Spleen (tissue), 11 donors: ENCODE measurements around the gene GMEB2. TPM values are rescaled to one million over a fixed set of nuclear protein-coding genes. Genes with fewer than 3 reads are reported as not detected.

Source experiments
- DNase-seq: peaks from one replicate; pipeline ENCODE4 v3.0.0-alpha.2; 2020
- H3K27ac ChIP-seq, 8 donors: fragments of 200-600 bp; sonication (generic) in 7 of 8; 1 replicate in 4 of 8; 2 replicates in 4 of 8; pipeline versions ENCODE4 v1.5.0 to v1.8.0; 2016 to 2021; ENCODE audit warnings: inconsistent platforms in 4 of 8, mild to moderate bottlenecking in 4 of 8, moderate library complexity in 1 of 8
- H3K27me3 ChIP-seq, 7 donors: fragments of 200-600 bp; sonication (generic) in 6 of 7; replicated peaks in 1 of 7; 1 replicate in 4 of 7; 2 replicates in 3 of 7; pipeline versions ENCODE4 v1.5.0 to v1.8.0; 2016 to 2021; ENCODE audit warnings: inconsistent platforms in 3 of 7, mild to moderate bottlenecking in 1 of 7
- H3K36me3 ChIP-seq, 6 donors: fragments of 200-600 bp; sonication (generic) in 5 of 6; 1 replicate in 4 of 6; 2 replicates in 2 of 6; pipeline versions ENCODE4 v1.5.0 to v1.8.0; 2016 to 2021; ENCODE audit warnings: inconsistent platforms in 2 of 6
- H3K4me1 ChIP-seq, 6 donors: fragments of 200-600 bp; sonication (generic) in 5 of 6; 1 replicate in 3 of 6; 2 replicates in 3 of 6; pipeline versions ENCODE4 v1.5.0 to v1.8.0; 2016 to 2021; ENCODE audit warnings: inconsistent platforms in 3 of 6
- H3K4me3 ChIP-seq, 8 donors: fragments of 200-600 bp; sonication (generic) in 7 of 8; 1 replicate in 4 of 8; 2 replicates in 4 of 8; pipeline versions ENCODE4 v1.5.0 to v1.8.0; 2016 to 2021; ENCODE audit warnings: inconsistent platforms in 4 of 8, mild to moderate bottlenecking in 4 of 8, moderate library complexity in 2 of 8
- H3K9me3 ChIP-seq, 8 donors: fragments of 200-600 bp; sonication (generic) in 7 of 8; 1 replicate in 4 of 8; 2 replicates in 4 of 8; pipeline versions ENCODE4 v1.5.0 to v1.8.0; 2016 to 2021; ENCODE audit warnings: inconsistent platforms in 4 of 8
- POLR2A ChIP-seq, 3 donors: fragments of 450-650 bp; IDR thresholded peaks; one replicate each; pipeline ENCODE4 v1.5.1; 2017; ENCODE audit warnings: antibody characterized with exemption in 3 of 3, mild to moderate bottlenecking in 1 of 3
- POLR2AphosphoS5 ChIP-seq, 3 donors: sonication (generic); formaldehyde crosslinking; IDR thresholded peaks; one replicate each; pipeline ENCODE4 v1.5.1; 2017; ENCODE audit warnings: antibody characterized with exemption in 3 of 3
- WGBS, 5 donors: extraction: QIAGEN DNeasy Blood & Tissue Kit in 3 of 5; methylation state at CpG; one replicate each; pipeline versions ENCODE4 v1.1.5 to v1.1.7; 2013 to 2018; 5-methylcytosine and 5-hydroxymethylcytosine counted together
- intact Hi-C: fragments of 100-400 bp; cut with DNase I; formaldehyde crosslinking; loops from one replicate; pipeline ENCODE4 v1.15.0; 2023; ENCODE audit warnings: low total_unique reads
- polyA plus RNA-seq, 3 donors: library from polyadenylated mRNA; stranded (reverse); fragments of 200-250 nt; gene quantifications; one replicate each; pipeline ENCODE4 v1.2.1, GENCODE V29; 2013
- total RNA-seq, 7 donors: library from RNA; depleted of rRNA in 3 of 7; stranded (reverse); fragments of >200 nt in 3 of 7; fragmentation: NEBNext Ultra II Directional in 4 of 7; extraction: Animal tissue kit (Norgen Biotek cat#: 25700) in 4 of 7; gene quantifications; one replicate each; pipeline versions ENCODE4 v1.1.0 to v1.2.1, GENCODE V29; 2016 to 2021
- TF ChIP-seq, protein P1 (sequence below), 11 experiments: fragments of 200-600 bp in 7 of 11; fragments of 450-650 bp in 4 of 11; sonication (generic) in 4 of 11; IDR thresholded peaks in 8 of 11; conservative IDR thresholded peaks in 3 of 11; 1 replicate in 7 of 11; 2 replicates in 4 of 11; pipeline versions ENCODE4 v1.4.0 to v1.8.0; 2016 to 2021; ENCODE audit warnings: antibody characterized with exemption in 11 of 11, inconsistent platforms in 4 of 11, mild to moderate bottlenecking in 1 of 11
- donor health status: healthy with polysubstance abuse.
- donor health status: DM: no; HTN: no; CAD: no; lungs with moderate emphysema.
- donor health status: DM: no; HTN: no; CAD: no.
- donor health status: Bipolar disorder and iron deficiency.
- donor health status: healthy.
- donor health status: DM: no; HTN: no; CAD: no.
- donor health status: DM: yes; HTN: yes; CAD: no.

Gene GMEB2
- total and polyA plus RNA-seq, 10 donors: 8.6 to 15.0 (median 12.5) TPM

DNA sequence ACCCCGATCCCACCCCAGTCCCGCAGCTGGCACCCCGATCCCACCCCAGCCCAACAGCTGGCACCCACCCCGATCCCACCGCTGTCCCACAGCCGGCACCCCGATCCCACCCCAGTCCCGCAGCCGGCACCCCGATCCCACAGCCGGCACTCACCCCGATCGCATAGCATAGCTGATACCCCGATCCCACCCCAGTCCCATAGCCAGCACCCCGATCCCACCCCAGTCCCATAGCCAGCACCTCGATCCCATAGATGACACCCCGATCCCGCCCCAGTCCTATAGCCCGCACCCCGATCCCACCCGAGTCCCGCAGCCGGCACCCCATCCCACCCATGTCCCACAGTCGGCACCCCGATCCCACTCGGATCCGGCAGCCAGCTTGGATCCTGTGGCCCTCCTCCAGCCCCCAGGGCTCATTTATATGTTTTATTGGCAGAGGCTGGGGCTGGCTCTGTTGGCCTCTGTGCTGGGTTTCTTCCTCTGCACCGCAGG, 897 bp upstream of the GMEB2 start:
- H3K4me3 ChIP-seq: peak overlapping the region; percentile 49 to 97 (median 85)
- H3K27ac ChIP-seq: peak overlapping the region in 7 of 8 donors; percentile 97 to 100 (median 98)
- H3K36me3 ChIP-seq: peaks cover 0 to 4% (median 0%) of the 10 kb centered on the region in 6 donors
- 4 to 21% (median 12%) methylated on average over 24 to 28 of the region's 28 CpGs for whole genome bisulfite sequencing, 5 donors
- TF ChIP-seq POLR2A (IDR thresholded peaks at IDR 0.05) (no peak), POLR2AphosphoS5 (IDR thresholded peaks at IDR 0.05) (no peak)
- TF ChIP-seq, protein P1, sequence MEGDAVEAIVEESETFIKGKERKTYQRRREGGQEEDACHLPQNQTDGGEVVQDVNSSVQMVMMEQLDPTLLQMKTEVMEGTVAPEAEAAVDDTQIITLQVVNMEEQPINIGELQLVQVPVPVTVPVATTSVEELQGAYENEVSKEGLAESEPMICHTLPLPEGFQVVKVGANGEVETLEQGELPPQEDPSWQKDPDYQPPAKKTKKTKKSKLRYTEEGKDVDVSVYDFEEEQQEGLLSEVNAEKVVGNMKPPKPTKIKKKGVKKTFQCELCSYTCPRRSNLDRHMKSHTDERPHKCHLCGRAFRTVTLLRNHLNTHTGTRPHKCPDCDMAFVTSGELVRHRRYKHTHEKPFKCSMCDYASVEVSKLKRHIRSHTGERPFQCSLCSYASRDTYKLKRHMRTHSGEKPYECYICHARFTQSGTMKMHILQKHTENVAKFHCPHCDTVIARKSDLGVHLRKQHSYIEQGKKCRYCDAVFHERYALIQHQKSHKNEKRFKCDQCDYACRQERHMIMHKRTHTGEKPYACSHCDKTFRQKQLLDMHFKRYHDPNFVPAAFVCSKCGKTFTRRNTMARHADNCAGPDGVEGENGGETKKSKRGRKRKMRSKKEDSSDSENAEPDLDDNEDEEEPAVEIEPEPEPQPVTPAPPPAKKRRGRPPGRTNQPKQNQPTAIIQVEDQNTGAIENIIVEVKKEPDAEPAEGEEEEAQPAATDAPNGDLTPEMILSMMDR (IDR thresholded peaks at IDR 0.05 in 8 of 11, conservative IDR thresholded peaks at IDR 0.05 in 3 of 11): no peak
- no peaks in the 10 kb centered on the region for H3K9me3 ChIP-seq
- peak; percentile 87 for DNase-seq
- H3K27me3 ChIP-seq: no peaks in the 10 kb centered on the region
- intact Hi-C loops: no loop called here
- peaks cover 18 to 80% (median 51%) of the 10 kb centered on the region in 6 donors for H3K4me1 ChIP-seq

DNA sequence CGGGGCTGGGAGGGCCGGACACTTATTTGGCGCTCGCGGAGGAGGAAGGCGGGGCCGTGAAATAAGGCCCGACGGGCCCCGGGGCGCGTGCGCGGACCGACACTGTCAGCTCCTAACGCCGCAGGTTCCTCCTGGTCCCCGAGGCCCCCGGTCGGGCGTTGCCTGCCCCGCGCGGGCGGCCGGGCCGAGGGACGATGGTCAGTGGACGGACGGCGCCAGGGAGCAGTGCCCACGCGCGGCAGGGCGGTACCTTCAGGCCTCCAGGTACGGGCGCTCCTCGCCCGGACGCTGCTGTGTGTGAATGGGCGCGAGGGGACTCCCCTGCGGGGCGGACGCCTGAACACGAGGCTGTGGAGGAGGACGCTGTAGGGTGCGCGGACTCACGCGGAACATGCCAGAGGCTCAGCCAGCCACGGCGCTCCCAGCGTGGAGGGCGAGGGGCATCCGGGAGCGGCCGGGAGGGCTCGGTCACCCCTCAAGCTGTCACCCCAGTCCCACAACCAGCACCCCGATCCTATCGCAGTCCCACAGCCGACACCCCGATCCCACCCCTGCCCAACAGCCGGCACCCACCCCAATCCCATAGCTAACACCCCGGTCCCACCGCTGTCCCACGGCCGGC, 339 bp upstream of the GMEB2 start:
- Histone ChIP-seq H3K4me3 (peak overlapping the region; percentile 49 to 97 (median 85)), H3K27ac (peak overlapping the region; percentile 71 to 100 (median 98)), H3K4me1 (peaks cover 18 to 80% (median 46%) of the 10 kb centered on the region in 6 donors), H3K36me3 (peaks cover 0 to 4% (median 0%) of the 10 kb centered on the region in 6 donors), H3K27me3 (no peaks in the 10 kb centered on the region), H3K9me3 (no peaks in the 10 kb centered on the region)
- intact Hi-C loops: no loop called here
- peak; percentile 98 for DNase-seq
- WGBS, 5 donors: 0 to 5% (median 1%) methylated on average over 18 to 68 of the region's 68 CpGs
- TF ChIP-seq POLR2A (IDR thresholded peaks at IDR 0.05): peak; percentile 9 to 77 (median 53)
- TF ChIP-seq POLR2AphosphoS5 (IDR thresholded peaks at IDR 0.05): peak; percentile 95 to 97 (median 95)
- TF ChIP-seq, protein P1 (IDR thresholded peaks at IDR 0.05 in 8 of 11, conservative IDR thresholded peaks at IDR 0.05 in 3 of 11): peak in 1 of 11 experiments; percentile 19

DNA sequence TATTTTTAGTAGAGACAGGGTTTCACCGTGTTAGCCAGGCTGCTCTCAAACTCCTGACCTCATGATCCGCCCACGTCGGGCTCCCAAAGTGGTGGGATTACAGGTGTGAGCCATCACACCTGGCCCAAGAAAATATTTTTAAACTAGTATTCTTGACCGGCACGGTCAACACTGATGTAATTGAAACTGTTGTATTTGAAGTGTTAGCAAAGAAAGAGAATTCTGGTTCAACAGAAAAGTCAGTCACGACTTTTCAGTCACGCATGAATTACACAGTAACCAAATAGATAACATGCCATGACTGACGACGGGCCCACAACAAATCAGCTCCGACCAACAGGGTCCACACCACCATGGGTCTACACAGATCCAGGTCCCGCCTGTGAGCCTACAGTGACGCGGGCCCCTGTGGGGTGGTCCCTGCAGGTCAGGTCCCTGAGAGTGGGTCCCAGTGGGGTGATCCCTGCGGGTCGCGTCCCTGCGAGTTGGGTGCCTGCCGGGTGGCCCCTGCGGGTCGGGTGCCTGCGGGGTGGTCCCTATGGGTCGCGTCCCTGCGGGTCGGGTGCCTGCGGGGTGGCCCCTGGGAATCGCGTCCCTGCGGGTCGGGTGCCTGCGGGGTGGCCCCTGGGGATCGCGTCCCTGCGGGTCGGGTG, 1.0 kb downstream of the GMEB2 start:
- Histone ChIP-seq H3K4me1 (peaks cover 15 to 78% (median 38%) of the 10 kb centered on the region in 6 donors), H3K9me3 (no peaks in the 10 kb centered on the region), H3K36me3 (peaks cover 0 to 4% (median 0%) of the 10 kb centered on the region in 6 donors), H3K27me3 (no peaks in the 10 kb centered on the region), H3K27ac (peak overlapping the region; percentile 95 to 100 (median 98)), H3K4me3 (peak overlapping the region; percentile 51 to 97 (median 70))
- no peak for TF ChIP-seq POLR2AphosphoS5 (IDR thresholded peaks at IDR 0.05)
- TF ChIP-seq, protein P1 (IDR thresholded peaks at IDR 0.05 in 8 of 11, conservative IDR thresholded peaks at IDR 0.05 in 3 of 11): no peak
- TF ChIP-seq POLR2A (IDR thresholded peaks at IDR 0.05): no peak
- intact Hi-C loops: no loop called here
- DNase-seq: peak; percentile 91
- WGBS, 5 donors: 14 to 26% (median 21%) methylated on average over 20 to 36 of the region's 36 CpGs

DNA sequence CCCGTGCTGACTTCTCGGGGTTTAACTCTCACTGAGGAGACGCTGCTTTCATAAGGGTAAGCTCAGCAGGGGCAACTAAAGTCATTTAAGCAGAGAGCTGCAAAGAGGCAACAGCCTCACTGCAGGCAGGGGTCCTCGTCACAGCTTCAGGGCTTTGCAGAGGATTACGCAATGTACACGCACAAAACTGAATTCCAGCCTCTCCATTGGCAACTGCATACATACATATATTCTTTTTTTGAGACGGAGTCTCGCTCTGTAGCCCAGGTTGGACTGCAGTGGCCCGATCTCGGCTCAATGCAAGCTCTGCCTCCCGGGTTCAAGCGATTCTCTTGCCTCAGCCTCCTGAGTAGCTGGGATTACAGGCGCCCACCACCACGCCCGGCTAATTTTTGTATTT, 2.4 kb downstream of the GMEB2 start:
- peaks cover 0 to 10% (median 2%) of the 10 kb centered on the region in 6 donors for H3K36me3 ChIP-seq
- DNase-seq: peak; percentile 63
- H3K27ac ChIP-seq: peak overlapping the region in 1 of 8 donors; percentile 99
- peaks cover 14 to 77% (median 30%) of the 10 kb centered on the region in 6 donors for H3K4me1 ChIP-seq
- TF ChIP-seq, protein P1 (IDR thresholded peaks at IDR 0.05 in 8 of 11, conservative IDR thresholded peaks at IDR 0.05 in 3 of 11): no peak
- no peak for TF ChIP-seq POLR2A (IDR thresholded peaks at IDR 0.05)
- TF ChIP-seq POLR2AphosphoS5 (IDR thresholded peaks at IDR 0.05): no peak
- H3K4me3 ChIP-seq: no peak overlapping the region
- intact Hi-C loops: no loop called here
- 84 to 91% (median 86%) methylated on average over 15 of the region's 15 CpGs for WGBS, 5 donors
- no peaks in the 10 kb centered on the region for H3K27me3 ChIP-seq
- no peaks in the 10 kb centered on the region for H3K9me3 ChIP-seq
